K562 (cell line): ENCODE data around the gene FAM120B. TPM values are rescaled to one million over a fixed set of nuclear protein-coding genes. Genes with fewer than 3 reads are reported as not detected.

Experiments
- BACH1 ChIP-seq: fragments of 200-800 bp; sonication (Bioruptor generic); IDR thresholded peaks from 2 replicates; pipeline ENCODE4 v1.6.1; 2016; ENCODE audit warnings: missing genetic modification characterization, missing compliant biosample characterization
- BRF1 ChIP-seq: IDR thresholded peaks from 3 replicates; pipeline ENCODE4 v1.6.1; 2011; ENCODE audit warnings: borderline replicate concordance, mild to moderate bottlenecking; ENCODE audit not compliant: insufficient read length; ENCODE audit errors: extremely low read depth
- CGGBP1 ChIP-seq: fragments of 250-450 bp; sonication (Bioruptor Pico); IDR thresholded peaks from 2 replicates; pipeline ENCODE4 v1.9.0; 2021; ENCODE audit warnings: mild to moderate bottlenecking
- CHD4 ChIP-seq: fragments of 200-600 bp; sonication (generic); IDR thresholded peaks from 3 replicates; pipeline ENCODE4 v1.6.1; 2012; ENCODE audit warnings: low read depth, mild to moderate bottlenecking, mixed read lengths, low read length, inconsistent platforms; ENCODE audit not compliant: insufficient read depth, insufficient replicate concordance, poor library complexity, severe bottlenecking
- GATAD2B ChIP-seq: fragments of 450-650 bp; IDR thresholded peaks from 2 replicates; pipeline ENCODE4 v1.6.1; 2017; ENCODE audit warnings: mild to moderate bottlenecking, borderline replicate concordance
- HDAC1 ChIP-seq, 2 experiments: fragments of 450-650 bp; IDR thresholded peaks; 2 replicates each; pipeline ENCODE4 v1.6.1; 2016 to 2017; ENCODE audit warnings: inconsistent platforms in 1 of 2, mild to moderate bottlenecking in 1 of 2, moderate library complexity in 1 of 2
- ILK ChIP-seq: fragments of 450-650 bp; IDR thresholded peaks from 2 replicates; pipeline ENCODE4 v1.6.1; 2016; ENCODE audit warnings: missing genetic modification characterization, low read depth, mild to moderate bottlenecking, missing compliant biosample characterization, moderate library complexity, borderline replicate concordance
- MITF ChIP-seq: IDR thresholded peaks from 2 replicates; pipeline ENCODE4 v1.6.1; 2014; ENCODE audit warnings: antibody characterized with exemption
- MTA1 ChIP-seq: fragments of 450-650 bp; IDR thresholded peaks from 2 replicates; pipeline ENCODE4 v1.6.1; 2017; ENCODE audit warnings: borderline replicate concordance
- NFE2 ChIP-seq: IDR thresholded peaks from 2 replicates; pipeline ENCODE4 v1.6.1; 2014; ENCODE audit warnings: antibody characterized with exemption, low read depth
- SOX6 ChIP-seq: fragments of 450-650 bp; IDR thresholded peaks from 2 replicates; pipeline ENCODE4 v1.6.1; 2014; ENCODE audit warnings: mild to moderate bottlenecking
- TFAM ChIP-seq: fragments of 250-450 bp; sonication (Bioruptor Pico); conservative IDR thresholded peaks from 2 replicates; pipeline ENCODE4 v1.5.0; 2021; ENCODE audit warnings: mild to moderate bottlenecking, moderate library complexity
- ZBTB11 ChIP-seq, 3 experiments: fragments of 200-800 bp in 1 of 3; fragments of 250-450 bp in 1 of 3; fragments of 450-650 bp in 1 of 3; sonication (Bioruptor Pico) in 1 of 3; sonication (Bioruptor generic) in 1 of 3; formaldehyde crosslinking in 1 of 3; IDR thresholded peaks; 2 replicates each; pipeline versions ENCODE4 v1.6.1 to v1.8.0; 2016 to 2022; ENCODE audit warnings: mild to moderate bottlenecking in 2 of 3, missing genetic modification characterization in 2 of 3, missing compliant biosample characterization in 1 of 3, moderate library complexity in 1 of 3
- ZFX ChIP-seq: sonication (generic); formaldehyde crosslinking; IDR thresholded peaks from 2 replicates; pipeline ENCODE4 v1.8.0; 2022; ENCODE audit warnings: mild to moderate bottlenecking, missing genetic modification reagents, moderate library complexity
- ZNF239 ChIP-seq: fragments of 250-450 bp; sonication (Bioruptor Pico); IDR thresholded peaks from 2 replicates; pipeline ENCODE4 v1.4.0; 2020; ENCODE audit warnings: mild to moderate bottlenecking
- ZNF79 ChIP-seq: fragments of 250-450 bp; sonication (Bioruptor Pico); IDR thresholded peaks from 2 replicates; pipeline ENCODE4 v1.4.0; 2020; ENCODE audit warnings: low read depth, mild to moderate bottlenecking, moderate library complexity
- polyA plus RNA-seq, 8 experiments: library from polyadenylated mRNA; depleted of rRNA in 4 of 8; stranded (reverse) in 5 of 8; unstranded in 3 of 8; fragments of >200 nt; fragmentation: Nextera tagmentation in 2 of 8; fragmentation: Illumina TruSeq in 1 of 8; extraction: Ambion mirVana in 2 of 8; extraction: Trizol in 1 of 8; gene quantifications; 2 replicates each; pipeline versions ENCODE4 v1.2.1 to v1.2.3, GENCODE V29; 2011 to 2014; ENCODE audit warnings: inconsistent platforms in 1 of 8, missing spikeins in 1 of 8
- total RNA-seq, 7 experiments: library from RNA; depleted of rRNA in 6 of 7; stranded (reverse); fragments of >200 nt in 6 of 7; fragmentation: Illumina TruSeq in 2 of 7; extraction: Trizol in 2 of 7; gene quantifications; 2 replicates each; pipeline versions ENCODE4 v1.2.1 to v1.2.3, GENCODE V29; 2011 to 2021; ENCODE audit warnings: low replicate concordance in 1 of 7
- TF ChIP-seq, protein P1 (sequence below): fragments of 450-650 bp; IDR thresholded peaks from 2 replicates; pipeline ENCODE4 v1.6.1; 2018; ENCODE audit not compliant: partially characterized antibody

FAM120B gene
- total and polyA plus RNA-seq, 9 of the 15 experiments (the other 6 are each of a cell fraction or from before 2014, with no cell fraction given) = 3.5 to 22.6 (median 14.7) TPM

- TF ChIP-seq HDAC1 (IDR thresholded peaks at IDR 0.05) = peak in 1 of 2 experiments; percentile 76; a peak in 2 of 4 replicates
- no peak for TF ChIP-seq ZNF239 (CRISPR knock-in tag)
- peak; percentile 35; the same call in 1 of the 2 replicates for TF ChIP-seq SOX6
- no peak for TF ChIP-seq MTA1
- no peak for TF ChIP-seq BRF1
- no peak for TF ChIP-seq CGGBP1 (CRISPR knock-in tag)
- no peak for TF ChIP-seq CHD4
- no peak for TF ChIP-seq MITF
- TF ChIP-seq ZNF79 (CRISPR knock-in tag) = no peak
- peak; percentile 100 for TF ChIP-seq ZFX (CRISPR knock-in tag)
- peak in 2 of 3 experiments; percentile 41 to 90; a peak in 4 of 6 replicates for TF ChIP-seq ZBTB11 (CRISPR knock-in tag; IDR thresholded peaks at IDR 0.05)
- no peak for TF ChIP-seq BACH1 (tag)
- TF ChIP-seq NFE2 = 0 out of 2 replicates have a peak, but pooled peaks have one; percentile 2
- TF ChIP-seq, protein P1, sequence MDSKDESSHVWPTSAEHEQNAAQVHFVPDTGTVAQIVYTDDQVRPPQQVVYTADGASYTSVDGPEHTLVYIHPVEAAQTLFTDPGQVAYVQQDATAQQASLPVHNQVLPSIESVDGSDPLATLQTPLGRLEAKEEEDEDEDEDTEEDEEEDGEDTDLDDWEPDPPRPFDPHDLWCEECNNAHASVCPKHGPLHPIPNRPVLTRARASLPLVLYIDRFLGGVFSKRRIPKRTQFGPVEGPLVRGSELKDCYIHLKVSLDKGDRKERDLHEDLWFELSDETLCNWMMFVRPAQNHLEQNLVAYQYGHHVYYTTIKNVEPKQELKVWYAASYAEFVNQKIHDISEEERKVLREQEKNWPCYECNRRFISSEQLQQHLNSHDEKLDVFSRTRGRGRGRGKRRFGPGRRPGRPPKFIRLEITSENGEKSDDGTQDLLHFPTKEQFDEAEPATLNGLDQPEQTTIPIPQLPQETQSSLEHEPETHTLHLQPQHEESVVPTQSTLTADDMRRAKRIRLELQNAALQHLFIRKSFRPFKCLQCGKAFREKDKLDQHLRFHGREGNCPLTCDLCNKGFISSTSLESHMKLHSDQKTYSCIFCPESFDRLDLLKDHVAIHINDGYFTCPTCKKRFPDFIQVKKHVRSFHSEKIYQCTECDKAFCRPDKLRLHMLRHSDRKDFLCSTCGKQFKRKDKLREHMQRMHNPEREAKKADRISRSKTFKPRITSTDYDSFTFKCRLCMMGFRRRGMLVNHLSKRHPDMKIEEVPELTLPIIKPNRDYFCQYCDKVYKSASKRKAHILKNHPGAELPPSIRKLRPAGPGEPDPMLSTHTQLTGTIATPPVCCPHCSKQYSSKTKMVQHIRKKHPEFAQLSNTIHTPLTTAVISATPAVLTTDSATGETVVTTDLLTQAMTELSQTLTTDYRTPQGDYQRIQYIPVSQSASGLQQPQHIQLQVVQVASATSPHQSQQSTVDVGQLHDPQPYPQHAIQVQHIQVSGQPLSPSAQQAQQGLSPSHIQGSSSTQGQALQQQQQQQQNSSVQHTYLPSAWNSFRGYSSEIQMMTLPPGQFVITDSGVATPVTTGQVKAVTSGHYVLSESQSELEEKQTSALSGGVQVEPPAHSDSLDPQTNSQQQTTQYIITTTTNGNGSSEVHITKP = no peak
- TF ChIP-seq GATAD2B = peak; percentile 92
- TF ChIP-seq TFAM = no peak
- TF ChIP-seq ILK = no peak
Measured at GRCh38 chr6:170306324-170307079, at the start of gene FAM120B (continued).
